H9 (cell line): ENCODE data around the gene SFRP2. TPM values are rescaled to one million over a fixed set of nuclear protein-coding genes. Genes with fewer than 3 reads are reported as not detected.

ENCODE experiments used
- DNase-seq: peaks from one replicate; pipeline ENCODE4 v3.0.0-alpha.2; 2017
- H2AFZ ChIP-seq: one replicate; pipeline ENCODE4 v1.6.1; 2013; ENCODE audit warnings: mild to moderate bottlenecking, low read length, control low read depth, moderate library complexity
- H2AK5ac ChIP-seq: 2 replicates; pipeline ENCODE4 v1.6.1; 2013; ENCODE audit warnings: low read length, control low read depth, mixed read lengths; ENCODE audit not compliant: insufficient read length
- H2BK120ac ChIP-seq: one replicate; pipeline ENCODE4 v1.6.1; 2013; ENCODE audit warnings: low read depth, mild to moderate bottlenecking, low read length, control low read depth, inconsistent platforms; ENCODE audit not compliant: poor library complexity, severe bottlenecking
- H2BK12ac ChIP-seq: 2 replicates; pipeline ENCODE4 v1.6.1; 2013; ENCODE audit warnings: low read length, control low read depth, mixed read lengths, low read depth; ENCODE audit not compliant: insufficient read length
- H2BK15ac ChIP-seq: 2 replicates; pipeline ENCODE4 v1.6.1; 2013; ENCODE audit warnings: low read depth, low read length, control low read depth
- H2BK20ac ChIP-seq: one replicate; pipeline ENCODE4 v1.6.1; 2013; ENCODE audit warnings: low read depth, mild to moderate bottlenecking, low read length, control low read depth, inconsistent platforms; ENCODE audit not compliant: poor library complexity, severe bottlenecking
- H2BK5ac ChIP-seq: 2 replicates; pipeline ENCODE4 v1.6.1; 2013; ENCODE audit warnings: low read length, control low read depth, mixed read lengths; ENCODE audit not compliant: insufficient read length
- H3K14ac ChIP-seq: 2 replicates; pipeline ENCODE4 v1.6.1; 2013; ENCODE audit warnings: low read length, control low read depth; ENCODE audit not compliant: insufficient read depth
- H3K18ac ChIP-seq: 2 replicates; pipeline ENCODE4 v1.6.1; 2013; ENCODE audit warnings: low read depth, mild to moderate bottlenecking, mixed read lengths, low read length, control low read depth; ENCODE audit not compliant: insufficient read length
- H3K23ac ChIP-seq: 2 replicates; pipeline ENCODE4 v1.6.1; 2013; ENCODE audit warnings: low read length, control low read depth, mixed read lengths, low read depth; ENCODE audit not compliant: insufficient read length
- H3K23me2 ChIP-seq: 2 replicates; pipeline ENCODE4 v1.6.1; 2013; ENCODE audit warnings: low read depth, mild to moderate bottlenecking, mixed read lengths, low read length, control low read depth; ENCODE audit not compliant: insufficient read length, poor library complexity, severe bottlenecking
- H3K27ac ChIP-seq: 2 replicates; pipeline ENCODE4 v1.5.1; 2013; ENCODE audit warnings: low read length, control low read depth, mixed read lengths, low read depth; ENCODE audit not compliant: insufficient read length
- H3K27me3 ChIP-seq: 2 replicates; pipeline ENCODE4 v1.6.1; 2013; ENCODE audit warnings: low read length, control low read depth, inconsistent platforms; ENCODE audit not compliant: insufficient read depth
- H3K4ac ChIP-seq: 2 replicates; pipeline ENCODE4 v1.6.1; 2013; ENCODE audit warnings: low read depth, mild to moderate bottlenecking, control low read depth, inconsistent platforms, low read length, moderate library complexity
- H3K4me1 ChIP-seq: 2 replicates; pipeline ENCODE4 v1.6.1; 2013; ENCODE audit warnings: low read length, control low read depth, inconsistent platforms; ENCODE audit not compliant: insufficient read depth
- H3K4me2 ChIP-seq: 2 replicates; pipeline ENCODE4 v1.6.1; 2013; ENCODE audit warnings: low read length, control low read depth, mixed read lengths; ENCODE audit not compliant: insufficient read length, insufficient read depth
- H3K56ac ChIP-seq: 2 replicates; pipeline ENCODE4 v1.6.1; 2013; ENCODE audit warnings: low read depth, mild to moderate bottlenecking, mixed read lengths, low read length, control low read depth; ENCODE audit not compliant: insufficient read length
- H3K79me1 ChIP-seq: 2 replicates; pipeline ENCODE4 v1.6.1; 2013; ENCODE audit warnings: low read depth, mild to moderate bottlenecking, moderate library complexity, low read length, control low read depth, inconsistent platforms; ENCODE audit not compliant: insufficient read depth, poor library complexity, severe bottlenecking
- H3K79me2 ChIP-seq: 2 replicates; pipeline ENCODE4 v1.6.1; 2013; ENCODE audit warnings: low read length, control low read depth, inconsistent platforms; ENCODE audit not compliant: insufficient read depth
- H3K9ac ChIP-seq: 2 replicates; pipeline ENCODE4 v1.6.1; 2013; ENCODE audit warnings: low read length, control low read depth, mixed read lengths; ENCODE audit not compliant: insufficient read length; ENCODE audit errors: extremely low read depth
- H3K9me3 ChIP-seq: one replicate; pipeline ENCODE4 v1.6.1; 2013; ENCODE audit warnings: low read depth, low read length, inconsistent platforms; ENCODE audit not compliant: control insufficient read depth
- H3T11ph ChIP-seq: one replicate; pipeline ENCODE4 v1.6.1; 2013; ENCODE audit warnings: mild to moderate bottlenecking, low read length, control low read depth, inconsistent platforms
- H4K20me1 ChIP-seq: one replicate; pipeline ENCODE4 v1.6.1; 2013; ENCODE audit not compliant: control insufficient read depth, insufficient read length, insufficient read depth
- H4K5ac ChIP-seq: 2 replicates; pipeline ENCODE4 v1.6.1; 2013; ENCODE audit warnings: low read depth, mild to moderate bottlenecking, mixed read lengths, low read length, control low read depth; ENCODE audit not compliant: insufficient read length
- H4K8ac ChIP-seq: replicated peaks from 2 replicates; pipeline ENCODE4 v1.6.1; 2013; ENCODE audit warnings: low read length, control low read depth, mixed read lengths, low read depth; ENCODE audit not compliant: insufficient read length
- H4K91ac ChIP-seq: 2 replicates; pipeline ENCODE4 v1.6.1; 2013; ENCODE audit warnings: low read depth, mild to moderate bottlenecking, moderate library complexity, mixed read lengths, low read length, control low read depth; ENCODE audit not compliant: insufficient read length
- H3K27ac Mint-ChIP-seq, 3 experiments: 2 replicates in 2 of 3; 3 replicates in 1 of 3; pipeline ENCODE4 v1.8.0; 2020 to 2021; ENCODE audit warnings: mixed read lengths in 3 of 3, mild to moderate bottlenecking in 1 of 3, moderate library complexity in 1 of 3
- H3K27me3 Mint-ChIP-seq: 2 replicates; pipeline ENCODE4 v1.8.0; 2021; ENCODE audit warnings: low read depth, mild to moderate bottlenecking, moderate library complexity, mixed read lengths
- H3K36me3 Mint-ChIP-seq, 3 experiments: 2 replicates in 2 of 3; 3 replicates in 1 of 3; pipeline ENCODE4 v1.8.0; 2020 to 2021; ENCODE audit warnings: low read depth in 3 of 3, mixed read lengths in 3 of 3; ENCODE audit not compliant: insufficient read depth in 1 of 3
- H3K4me1 Mint-ChIP-seq, 2 experiments: 2 replicates each; pipeline ENCODE4 v1.8.0; 2020; ENCODE audit warnings: mixed read lengths in 2 of 2
- H3K4me3 Mint-ChIP-seq, 2 experiments: 2 replicates in 1 of 2; 3 replicates in 1 of 2; pipeline ENCODE4 v1.8.0; 2020 to 2021; ENCODE audit warnings: mild to moderate bottlenecking in 2 of 2, mixed read lengths in 2 of 2, moderate library complexity in 1 of 2
- H3K9me3 Mint-ChIP-seq, 2 experiments: 2 replicates in 1 of 2; 3 replicates in 1 of 2; pipeline ENCODE4 v1.8.0; 2020; ENCODE audit warnings: mild to moderate bottlenecking in 2 of 2, mixed read lengths in 2 of 2, moderate library complexity in 1 of 2
- total RNA-seq: library from RNA; stranded (reverse); gene quantifications from 2 replicates; pipeline ENCODE4 v1.2.1, GENCODE V29; 2021
- TF ChIP-seq, protein P1 (sequence below): fragments of 200-600 bp; sonication (generic); conservative IDR thresholded peaks from 3 replicates; pipeline ENCODE4 v1.8.0; 2021; ENCODE audit warnings: antibody characterized with exemption, mild to moderate bottlenecking

SFRP2 gene
- total RNA-seq, 1 experiment from 2014 or later = 156 TPM

DNA sequence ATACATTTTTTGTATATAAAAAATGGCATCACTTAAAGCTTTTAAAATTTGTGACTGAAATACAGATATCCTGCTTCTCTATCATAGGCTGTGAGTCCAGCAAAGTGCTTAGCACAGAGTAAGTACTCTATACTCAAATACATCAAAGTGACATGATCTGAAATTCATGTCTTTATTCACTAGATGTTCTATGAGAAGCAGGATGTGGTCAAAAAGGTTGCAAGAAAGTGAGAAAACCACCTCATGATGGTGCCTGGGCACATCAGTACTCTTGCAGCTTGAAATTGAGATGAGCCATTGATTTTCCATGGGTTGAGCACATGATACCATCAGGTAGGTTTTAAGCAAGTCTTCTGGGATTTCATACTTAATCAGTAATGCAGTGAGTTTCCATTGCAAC is 20.4 kb upstream of the SFRP2 start:
- Histone ChIP-seq H2BK12ac (no peak overlapping the region), H3T11ph (no peak overlapping the region), H2AK5ac (no peak overlapping the region), H2BK15ac (no peak overlapping the region), H3K4me2 (no peak overlapping the region), H4K91ac (no peak overlapping the region), H3K56ac (no peak overlapping the region), H3K14ac (no peak overlapping the region), H3K23me2 (no peaks in the 10 kb centered on the region), H3K79me2 (no peaks in the 10 kb centered on the region), H3K27me3 (no peaks in the 10 kb centered on the region), H2BK20ac (no peak overlapping the region), H3K4me1 (peaks cover 3% of the 10 kb centered on the region; the same call in 1 of the 2 replicates), H4K8ac (no peak overlapping the region), H4K5ac (no peak overlapping the region), H3K4ac (no peak overlapping the region), H2AFZ (no peak overlapping the region), H2BK120ac (no peak overlapping the region), H3K9me3 (no peaks in the 10 kb centered on the region), H4K20me1 (no peaks in the 10 kb centered on the region), H3K9ac (no peak overlapping the region), H2BK5ac (no peak overlapping the region), H3K18ac (no peak overlapping the region), H3K79me1 (no peaks in the 10 kb centered on the region), H3K23ac (no peak overlapping the region), H3K27ac (no peak overlapping the region)
- Mint-ChIP-seq H3K9me3 (peaks cover 0 to 3% of the 10 kb centered on the region in 2 experiments; a peak in 3 of 5 replicates), H3K36me3 (peaks cover 0 to 2% (median 2%) of the 10 kb centered on the region in 3 experiments; a peak in 2 of 7 replicates), H3K27me3 (no peaks in the 10 kb centered on the region), H3K27ac (no peak overlapping the region), H3K4me3 (no peak overlapping the region), H3K4me1 (peaks cover 10% of the 10 kb centered on the region in 2 experiments)
- TF ChIP-seq, protein P1, sequence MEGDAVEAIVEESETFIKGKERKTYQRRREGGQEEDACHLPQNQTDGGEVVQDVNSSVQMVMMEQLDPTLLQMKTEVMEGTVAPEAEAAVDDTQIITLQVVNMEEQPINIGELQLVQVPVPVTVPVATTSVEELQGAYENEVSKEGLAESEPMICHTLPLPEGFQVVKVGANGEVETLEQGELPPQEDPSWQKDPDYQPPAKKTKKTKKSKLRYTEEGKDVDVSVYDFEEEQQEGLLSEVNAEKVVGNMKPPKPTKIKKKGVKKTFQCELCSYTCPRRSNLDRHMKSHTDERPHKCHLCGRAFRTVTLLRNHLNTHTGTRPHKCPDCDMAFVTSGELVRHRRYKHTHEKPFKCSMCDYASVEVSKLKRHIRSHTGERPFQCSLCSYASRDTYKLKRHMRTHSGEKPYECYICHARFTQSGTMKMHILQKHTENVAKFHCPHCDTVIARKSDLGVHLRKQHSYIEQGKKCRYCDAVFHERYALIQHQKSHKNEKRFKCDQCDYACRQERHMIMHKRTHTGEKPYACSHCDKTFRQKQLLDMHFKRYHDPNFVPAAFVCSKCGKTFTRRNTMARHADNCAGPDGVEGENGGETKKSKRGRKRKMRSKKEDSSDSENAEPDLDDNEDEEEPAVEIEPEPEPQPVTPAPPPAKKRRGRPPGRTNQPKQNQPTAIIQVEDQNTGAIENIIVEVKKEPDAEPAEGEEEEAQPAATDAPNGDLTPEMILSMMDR = no peak
- DNase-seq = no peak
